Fibroblast of the aortic adventitia (primary cell): ENCODE data around the gene GMPR. TPM values are rescaled to one million over a fixed set of nuclear protein-coding genes. Genes with fewer than 3 reads are reported as not detected.
"Not testable (repeated sequence)": the region's sequence is repeated elsewhere in the genome, so short reads cannot be mapped to it uniquely, and the experiment has no call there.

ENCODE experiments used
- DNase-seq: peaks from one replicate; pipeline ENCODE4 v3.0.0-alpha.2; 2010; ENCODE audit warnings: low read depth
- H3K4me3 ChIP-seq: 2 replicates; pipeline ENCODE4 v1.5.1; 2011; ENCODE audit warnings: low read depth, mild to moderate bottlenecking, control low read depth, low read length, moderate library complexity
- total RNA-seq: library from RNA; depleted of rRNA; stranded (reverse); fragments of >200 nt; gene quantifications from 2 replicates; pipeline ENCODE4 v1.2.3, GENCODE V29; 2012; ENCODE audit warnings: low replicate concordance
- TF ChIP-seq, protein P1 (sequence below): IDR thresholded peaks from 2 replicates; pipeline ENCODE4 v1.5.1; 2011; ENCODE audit warnings: mild to moderate bottlenecking, low read length, control low read depth, inconsistent platforms; ENCODE audit not compliant: insufficient read depth

Gene GMPR
- total RNA-seq, 1 donor: 24.8 TPM

DNA sequence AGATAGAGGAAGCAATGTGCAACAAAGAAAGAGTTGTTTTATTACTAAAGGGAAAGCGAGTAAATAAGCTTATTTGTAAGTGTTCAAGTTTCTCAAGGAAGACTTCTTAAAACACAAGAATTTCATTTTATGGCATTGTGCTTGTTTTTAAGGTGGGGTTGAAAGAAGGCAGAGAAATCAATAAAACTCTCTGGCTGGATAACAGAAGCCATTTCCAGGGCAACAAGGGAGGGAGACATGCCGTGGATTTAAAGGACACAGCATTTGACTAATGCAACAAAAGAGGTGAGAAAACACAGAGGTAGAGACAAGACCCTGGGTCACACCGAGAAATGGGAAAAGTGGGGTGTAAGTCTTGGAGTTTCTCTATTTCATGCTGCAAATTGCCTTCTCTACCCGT lies 28.8 kb upstream of the GMPR start:
- no peak overlapping the region for H3K4me3 ChIP-seq
- TF ChIP-seq, protein P1, sequence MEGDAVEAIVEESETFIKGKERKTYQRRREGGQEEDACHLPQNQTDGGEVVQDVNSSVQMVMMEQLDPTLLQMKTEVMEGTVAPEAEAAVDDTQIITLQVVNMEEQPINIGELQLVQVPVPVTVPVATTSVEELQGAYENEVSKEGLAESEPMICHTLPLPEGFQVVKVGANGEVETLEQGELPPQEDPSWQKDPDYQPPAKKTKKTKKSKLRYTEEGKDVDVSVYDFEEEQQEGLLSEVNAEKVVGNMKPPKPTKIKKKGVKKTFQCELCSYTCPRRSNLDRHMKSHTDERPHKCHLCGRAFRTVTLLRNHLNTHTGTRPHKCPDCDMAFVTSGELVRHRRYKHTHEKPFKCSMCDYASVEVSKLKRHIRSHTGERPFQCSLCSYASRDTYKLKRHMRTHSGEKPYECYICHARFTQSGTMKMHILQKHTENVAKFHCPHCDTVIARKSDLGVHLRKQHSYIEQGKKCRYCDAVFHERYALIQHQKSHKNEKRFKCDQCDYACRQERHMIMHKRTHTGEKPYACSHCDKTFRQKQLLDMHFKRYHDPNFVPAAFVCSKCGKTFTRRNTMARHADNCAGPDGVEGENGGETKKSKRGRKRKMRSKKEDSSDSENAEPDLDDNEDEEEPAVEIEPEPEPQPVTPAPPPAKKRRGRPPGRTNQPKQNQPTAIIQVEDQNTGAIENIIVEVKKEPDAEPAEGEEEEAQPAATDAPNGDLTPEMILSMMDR: no peak
- no peak for DNase-seq

DNA sequence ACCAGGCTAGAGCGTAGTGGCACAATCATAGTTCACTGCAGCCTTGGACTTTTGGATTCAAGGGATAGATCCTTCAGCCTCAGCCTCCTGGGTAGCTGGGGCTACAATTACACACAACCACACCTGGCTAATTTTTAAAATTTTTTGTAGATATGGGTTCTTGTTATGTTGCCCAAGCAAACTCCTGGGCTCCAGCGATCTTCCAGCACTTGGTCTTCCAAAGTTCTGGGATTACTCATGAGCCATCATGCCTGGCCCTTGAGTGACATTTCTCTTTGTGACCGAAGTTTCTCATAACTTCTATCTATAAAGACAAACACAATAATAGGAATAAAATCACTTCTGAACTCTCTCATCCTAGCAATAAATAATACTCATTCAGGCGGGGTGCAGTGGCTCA lies 26.1 kb upstream of the GMPR start:
- no peak overlapping the region for H3K4me3 ChIP-seq
- TF ChIP-seq, protein P1: no peak
- no peak for DNase-seq

DNA sequence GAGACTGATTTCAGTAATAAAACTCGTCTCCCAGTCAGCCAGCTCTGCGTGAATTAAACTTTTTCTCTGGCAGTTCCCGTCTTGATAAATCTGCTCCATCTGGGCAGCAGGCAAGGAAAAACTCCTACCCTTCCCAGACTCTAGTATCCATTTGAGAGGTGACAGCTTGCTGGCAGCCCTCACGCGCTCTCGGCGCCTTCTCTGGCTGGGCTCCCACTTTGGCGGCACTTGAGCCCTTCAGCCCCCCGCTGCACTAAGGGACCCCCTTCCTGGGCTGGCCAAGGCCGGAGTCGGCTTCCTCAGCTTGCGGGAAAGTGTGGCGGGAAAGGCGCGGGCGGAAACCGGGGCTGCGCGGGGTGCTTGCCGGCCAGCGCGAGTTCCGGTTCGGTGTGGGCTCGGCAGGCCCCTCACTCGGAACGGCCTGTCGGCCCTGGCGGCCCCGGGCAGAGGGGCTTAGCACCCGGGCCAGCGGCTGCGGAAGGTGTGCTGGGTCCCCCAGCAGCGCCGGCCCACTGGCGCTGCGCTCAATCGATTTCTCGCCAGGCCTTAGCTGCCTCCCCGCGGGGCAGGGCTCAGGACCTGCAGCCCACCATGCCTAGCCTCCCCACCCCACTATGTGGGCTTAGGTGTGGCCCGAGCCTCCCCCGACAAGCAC lies 21.8 kb upstream of the GMPR start:
- H3K4me3 ChIP-seq: no peak overlapping the region
- peak; percentile 70 for DNase-seq
- TF ChIP-seq, protein P1: no peak

DNA sequence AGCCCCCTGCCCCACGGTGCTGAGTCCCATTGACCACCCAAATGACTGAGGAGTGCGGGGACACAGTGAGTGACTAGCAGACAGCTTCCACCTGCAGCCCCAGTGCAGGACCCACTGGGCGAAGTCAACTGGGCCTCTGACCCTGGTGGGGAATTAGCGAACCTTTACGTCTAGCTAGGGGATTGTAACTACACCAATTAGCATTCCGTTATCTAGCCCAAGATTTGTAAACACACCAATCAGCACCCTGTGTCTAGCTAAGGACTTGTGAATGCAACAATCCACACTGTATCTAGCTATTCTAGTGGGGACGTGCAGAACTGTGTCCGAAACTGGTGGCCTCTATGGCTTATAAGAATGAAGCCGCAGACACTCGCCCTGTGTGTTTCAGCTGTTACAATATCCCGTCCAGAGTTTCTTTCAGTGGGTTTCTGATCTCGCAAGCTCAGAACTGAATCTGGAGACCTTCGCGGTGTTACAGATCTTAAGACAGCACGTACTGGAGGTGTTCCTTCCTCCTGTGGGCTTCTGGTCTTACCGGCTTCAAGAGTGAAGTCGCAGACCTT lies 21.1 kb upstream of the GMPR start:
- DNase-seq: no peak
- TF ChIP-seq, protein P1: no peak
- no peak overlapping the region for H3K4me3 ChIP-seq

DNA sequence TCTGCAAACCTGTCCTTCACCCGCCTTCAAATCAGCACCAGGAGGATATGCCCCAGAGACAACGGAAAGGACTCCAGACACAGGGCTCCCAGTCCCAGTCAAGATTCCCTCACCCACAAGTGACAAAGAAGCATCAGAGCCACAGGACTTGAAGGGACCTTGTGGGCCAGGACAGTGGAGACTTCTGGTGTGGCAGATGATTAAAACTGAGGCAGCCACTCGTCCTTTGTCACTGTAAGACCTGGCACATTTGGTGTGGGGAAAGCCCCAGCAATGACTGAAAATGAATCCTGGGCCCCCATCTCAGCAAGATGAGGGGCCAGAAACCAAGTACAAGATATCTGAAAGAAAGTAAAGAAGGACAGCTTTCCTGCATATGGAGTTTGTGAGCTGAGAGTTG lies 15.6 kb upstream of the GMPR start:
- DNase-seq: no peak
- TF ChIP-seq, protein P1: no peak
- no peak overlapping the region for H3K4me3 ChIP-seq

DNA sequence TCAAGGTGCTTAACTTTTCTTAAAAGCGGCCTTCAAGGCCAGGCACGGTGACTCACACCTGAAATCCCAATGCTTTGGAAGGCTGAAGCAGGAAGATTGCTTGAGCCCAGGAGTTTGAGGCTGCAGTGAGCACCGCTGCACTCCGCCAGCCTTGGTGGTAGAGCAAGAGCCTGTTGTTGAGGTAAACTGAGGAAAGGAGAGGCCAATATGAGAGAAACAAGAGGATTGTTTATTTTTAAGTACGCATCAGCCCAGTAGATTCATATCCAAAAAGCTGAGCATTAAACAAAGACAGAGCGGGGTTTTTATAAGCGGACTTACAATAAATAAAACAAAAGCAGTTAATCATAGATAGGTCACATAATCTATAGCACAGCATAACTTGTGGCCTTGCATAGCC lies 15.0 kb upstream of the GMPR start:
- TF ChIP-seq, protein P1: no peak
- DNase-seq: no peak
- H3K4me3 ChIP-seq: no peak overlapping the region

DNA sequence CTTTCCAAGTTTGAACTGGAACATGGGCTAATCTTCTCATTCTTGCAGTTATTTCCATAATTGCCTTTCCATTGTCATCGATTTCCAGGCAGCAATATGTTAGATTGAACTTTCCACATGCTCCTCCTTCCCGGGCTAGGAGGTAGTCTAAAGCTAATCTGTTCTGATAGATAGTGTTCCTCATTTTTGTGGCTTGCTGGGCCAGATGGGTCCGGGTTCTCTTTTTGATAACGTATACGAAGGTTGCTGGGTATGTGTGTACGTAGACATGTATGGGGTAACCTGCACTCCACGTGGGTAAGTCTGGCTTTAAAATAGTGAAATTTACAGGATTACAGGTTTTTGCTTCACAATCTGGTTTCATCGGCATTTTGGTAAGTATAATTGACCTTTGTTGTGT lies 14.0 kb upstream of the GMPR start:
- H3K4me3 ChIP-seq: no peak overlapping the region
- TF ChIP-seq, protein P1: no peak
- no peak for DNase-seq

DNA sequence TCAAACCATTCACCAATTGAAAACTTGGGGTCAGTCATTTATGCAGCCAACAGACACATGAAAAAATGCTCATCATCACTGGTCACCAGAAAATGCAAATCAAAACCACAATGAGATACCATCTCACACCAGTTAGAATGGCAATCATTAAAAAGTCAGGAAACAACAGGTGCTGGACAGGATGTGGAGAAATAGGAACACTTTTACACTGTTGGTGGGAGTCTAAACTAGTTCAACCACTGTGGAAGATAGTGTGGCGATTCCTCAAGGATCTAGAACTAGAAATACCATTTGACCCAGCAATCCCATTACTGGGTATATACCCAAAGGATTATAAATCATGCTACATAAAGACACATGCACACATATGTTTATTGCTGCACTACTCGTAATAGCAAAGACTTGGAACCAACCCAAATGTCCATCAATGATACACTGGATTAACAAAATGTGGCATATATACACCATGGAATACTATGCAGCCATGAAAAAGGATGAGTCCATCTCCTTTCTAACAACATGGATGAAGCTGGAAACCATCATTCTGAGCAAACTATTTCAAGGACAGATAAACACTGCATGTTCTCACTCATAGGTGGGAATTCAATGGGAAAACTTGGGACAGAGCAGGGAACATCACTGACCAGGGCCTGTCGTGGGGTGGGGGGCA lies 13.2 kb upstream of the GMPR start:
- DNase-seq, H3K4me3 ChIP-seq: not testable (repeated sequence)

DNA sequence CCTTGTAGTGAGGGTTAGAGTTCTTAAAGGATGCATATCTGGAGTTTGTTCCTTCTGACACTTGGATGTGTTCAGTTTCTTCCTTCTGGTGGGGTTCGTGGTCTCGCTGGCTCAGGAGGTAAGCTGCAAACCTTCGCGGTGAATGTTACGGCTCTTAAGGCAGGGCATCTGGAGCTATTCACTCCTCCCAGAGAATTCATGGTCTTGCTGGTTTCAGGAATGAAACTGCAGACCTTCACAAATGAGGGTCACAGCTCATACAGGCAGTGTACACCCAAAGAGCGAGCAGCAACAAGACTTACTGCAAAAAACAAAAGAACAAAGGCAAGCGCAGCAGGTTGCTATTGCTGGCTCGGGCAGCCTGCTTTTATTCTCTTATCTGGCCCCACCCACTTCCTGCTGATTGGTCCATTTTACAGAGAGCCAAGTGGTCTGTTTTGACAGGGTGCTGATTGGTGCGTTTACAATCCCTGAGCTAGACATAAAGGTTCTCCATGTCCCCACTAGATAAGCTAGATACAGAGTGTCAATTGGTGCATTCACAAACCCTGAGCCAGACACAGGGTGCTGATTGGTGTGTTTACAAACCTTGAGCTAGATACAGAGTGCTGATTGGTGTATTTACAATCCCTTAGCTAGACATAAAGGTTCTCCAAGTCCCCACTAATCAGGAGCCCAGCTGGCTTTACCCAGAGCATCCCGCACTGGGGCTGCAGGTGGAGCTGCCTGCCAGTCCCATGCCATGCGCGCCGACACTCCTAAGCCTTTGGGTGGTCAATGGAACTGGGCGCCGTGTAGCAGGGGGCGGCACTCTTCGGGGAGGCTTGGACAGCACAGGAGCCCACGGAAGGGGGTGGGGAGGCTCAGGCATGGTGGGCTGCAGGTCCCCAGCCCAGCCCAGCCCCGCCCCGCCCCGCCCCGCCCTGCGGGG lies 12.0 kb upstream of the GMPR start:
- H3K4me3 ChIP-seq, DNase-seq: not testable (repeated sequence)
